GM23248 (cell line): Measurements from ENCODE around the gene FXYD6. TPM values are rescaled to one million over a fixed set of nuclear protein-coding genes. Genes with fewer than 3 reads are reported as not detected.

Source experiments
- DNase-seq: peaks from one replicate; pipeline ENCODE4 v3.0.0-alpha.2; 2015
- H2AFZ ChIP-seq: fragments of 200-600 bp; sonication (generic); 2 replicates; pipeline ENCODE4 v1.6.1; 2016; ENCODE audit warnings: antibody characterized with exemption
- H3F3A ChIP-seq: fragments of 200-600 bp; sonication (generic); 2 replicates; pipeline ENCODE4 v1.6.1; 2016; ENCODE audit warnings: mild to moderate bottlenecking, antibody characterized with exemption, mixed run types; ENCODE audit not compliant: insufficient read depth
- H3K27ac ChIP-seq: fragments of 200-600 bp; sonication (generic); 2 replicates; pipeline ENCODE4 v1.5.1; 2016; ENCODE audit warnings: mild to moderate bottlenecking
- H3K27me3 ChIP-seq: fragments of 200-600 bp; sonication (generic); replicated peaks from 2 replicates; pipeline ENCODE4 v1.6.1; 2016; ENCODE audit warnings: mild to moderate bottlenecking; ENCODE audit not compliant: insufficient read depth
- H3K36me3 ChIP-seq: fragments of 200-600 bp; sonication (generic); 2 replicates; pipeline ENCODE4 v1.6.1; 2016; ENCODE audit warnings: low read depth, mild to moderate bottlenecking
- H3K4me1 ChIP-seq: fragments of 200-600 bp; sonication (generic); 2 replicates; pipeline ENCODE4 v1.6.1; 2016; ENCODE audit warnings: mild to moderate bottlenecking; ENCODE audit not compliant: insufficient read depth
- H3K4me2 ChIP-seq: fragments of 200-600 bp; sonication (generic); one replicate; pipeline ENCODE4 v1.6.1; 2016; ENCODE audit warnings: mild to moderate bottlenecking; ENCODE audit not compliant: unreplicated experiment
- H3K4me3 ChIP-seq: fragments of 200-600 bp; sonication (generic); 2 replicates; pipeline ENCODE4 v1.5.1; 2016; ENCODE audit warnings: mild to moderate bottlenecking
- H3K79me2 ChIP-seq: fragments of 200-600 bp; sonication (generic); 2 replicates; pipeline ENCODE4 v1.6.1; 2016; ENCODE audit warnings: mild to moderate bottlenecking; ENCODE audit not compliant: insufficient read depth
- H3K9ac ChIP-seq: fragments of 200-600 bp; sonication (generic); 2 replicates; pipeline ENCODE4 v1.6.1; 2016; ENCODE audit warnings: mild to moderate bottlenecking
- H3K9me2 ChIP-seq: fragments of 200-600 bp; sonication (generic); 2 replicates; pipeline ENCODE4 v1.6.1; 2016; ENCODE audit warnings: mixed run types, mild to moderate bottlenecking, moderate library complexity; ENCODE audit not compliant: insufficient read depth
- H3K9me3 ChIP-seq: fragments of 200-600 bp; sonication (generic); one replicate; pipeline ENCODE4 v1.6.1; 2017; ENCODE audit warnings: low read depth
- H4K20me1 ChIP-seq: fragments of 200-600 bp; sonication (generic); 2 replicates; pipeline ENCODE4 v1.6.0; 2016; ENCODE audit not compliant: insufficient read depth
- EZH2 ChIP-seq: fragments of 200-600 bp; sonication (generic); IDR thresholded peaks from 2 replicates; pipeline ENCODE4 v1.6.1; 2018; ENCODE audit warnings: antibody characterized with exemption, mild to moderate bottlenecking; ENCODE audit not compliant: insufficient read depth, poor library complexity, severe bottlenecking
- EZH2phosphoT487 ChIP-seq: fragments of 200-600 bp; sonication (generic); IDR thresholded peaks from 2 replicates; pipeline ENCODE4 v1.6.1; 2018; ENCODE audit warnings: antibody characterized with exemption, moderate library complexity, mild to moderate bottlenecking, low read depth; ENCODE audit not compliant: insufficient read depth
- WGBS, 2 experiments: methylation state at CpG; one replicate each; pipeline ENCODE4 v1.1.6; 2015 to 2017; ENCODE audit warnings: low lambda C conversion rate in 2 of 2, low coverage in 1 of 2; ENCODE audit errors: missing lambda C conversion rate in 2 of 2; 5-methylcytosine and 5-hydroxymethylcytosine counted together
- in situ Hi-C: fragments of 300-500 bp; cut with MboI; formaldehyde crosslinking; loops from 2 replicates; pipeline ENCODE4 v1.15.0; 2020
- polyA plus RNA-seq: library from polyadenylated mRNA; unstranded; fragments of >200 nt; fragmentation: Nextera tagmentation; extraction: Ambion mirVana; gene quantifications from 2 replicates; pipeline ENCODE4 v1.2.1, GENCODE V29; 2016
- total RNA-seq: library from RNA; depleted of rRNA; stranded (reverse); fragments of >200 nt; shearing (Covaris generic); gene quantifications from 2 replicates; pipeline ENCODE4 v1.2.3, GENCODE V29; 2014

Gene FXYD6
- total and polyA plus RNA-seq, 2 experiments from 2014 or later, result not detected

GRCh38 chr11:117839380-117839881 is 37.0 kb downstream of the FXYD6 start:
- in situ Hi-C loops, result loop anchor here (10.0 kb wide), 1 partner anchor 215 kb away; no protein-coding TSS in a partner anchor
- WGBS, 2 experiments, result 40 to 53% methylated on average over 7 of the region's 7 CpGs

GRCh38 chr11:117838901-117839300 is 37.6 kb downstream of the FXYD6 start:
- Histone ChIP-seq H3K36me3 (no peaks in the 10 kb centered on the region), H3K27me3 (peaks cover 41% of the 10 kb centered on the region), H3K9ac (no peak overlapping the region), H3F3A (no peaks in the 10 kb centered on the region), H3K4me2 (no peak overlapping the region), H4K20me1 (no peaks in the 10 kb centered on the region), H3K9me2 (no peaks in the 10 kb centered on the region), H3K27ac (no peak overlapping the region), H3K4me1 (no peaks in the 10 kb centered on the region), H3K4me3 (no peak overlapping the region), H2AFZ (no peak overlapping the region), H3K79me2 (no peaks in the 10 kb centered on the region), H3K9me3 (no peaks in the 10 kb centered on the region)
- TF ChIP-seq EZH2phosphoT487 (no peak), EZH2 (no peak)
- WGBS, 2 experiments, result 54 to 55% methylated on average over 8 of the region's 8 CpGs
- in situ Hi-C loops, result loop anchor here (10.0 kb wide), 1 partner anchor 216 kb away; no protein-coding TSS in a partner anchor
- no peak for DNase-seq

More at GRCh38 chr11:117839380-117839881, 37.0 kb downstream of the FXYD6 start:
- Histone ChIP-seq H3K36me3 (no peaks in the 10 kb centered on the region), H3K9me3 (no peaks in the 10 kb centered on the region), H3K27ac (no peak overlapping the region), H3K79me2 (no peaks in the 10 kb centered on the region), H3K27me3 (peaks cover 35% of the 10 kb centered on the region), H3K9me2 (no peaks in the 10 kb centered on the region), H3F3A (no peaks in the 10 kb centered on the region), H4K20me1 (no peaks in the 10 kb centered on the region), H3K4me3 (no peak overlapping the region), H3K9ac (no peak overlapping the region), H3K4me1 (no peaks in the 10 kb centered on the region), H2AFZ (no peak overlapping the region), H3K4me2 (no peak overlapping the region)
- no peak for DNase-seq
- no peak for TF ChIP-seq EZH2phosphoT487
- TF ChIP-seq EZH2, result no peak

- Histone ChIP-seq H3K27me3 (peaks cover 41% of the 10 kb centered on the region), H3K79me2 (no peaks in the 10 kb centered on the region), H4K20me1 (no peaks in the 10 kb centered on the region), H3K9ac (no peak overlapping the region), H3K27ac (no peak overlapping the region), H3K4me1 (no peaks in the 10 kb centered on the region), H3K36me3 (no peaks in the 10 kb centered on the region), H3K4me2 (no peak overlapping the region), H3K4me3 (no peak overlapping the region), H3F3A (no peaks in the 10 kb centered on the region), H2AFZ (no peak overlapping the region), H3K9me2 (no peaks in the 10 kb centered on the region), H3K9me3 (no peaks in the 10 kb centered on the region)
- in situ Hi-C loops, result loop anchor here (10.0 kb wide), 1 partner anchor 217 kb away; no protein-coding TSS in a partner anchor
- TF ChIP-seq EZH2 (no peak), EZH2phosphoT487 (no peak)
- DNase-seq, result no peak
- 40 to 49% methylated on average over 8 of the region's 8 CpGs for WGBS, 2 experiments
Observed at GRCh38 chr11:117837791-117838190, 38.7 kb downstream of the FXYD6 start.

- H3K4me1 ChIP-seq, result no peaks in the 10 kb centered on the region
- no peak overlapping the region for H3K9ac ChIP-seq
- H3K36me3 ChIP-seq, result no peaks in the 10 kb centered on the region
- peaks cover 41% of the 10 kb centered on the region for H3K27me3 ChIP-seq
- in situ Hi-C loops, result loop anchor here (10.0 kb wide), 1 partner anchor 218 kb away; no protein-coding TSS in a partner anchor
- WGBS, 2 experiments, result 44 to 45% methylated on average over 18 of the region's 18 CpGs
- no peak overlapping the region for H2AFZ ChIP-seq
- TF ChIP-seq EZH2 (no peak), EZH2phosphoT487 (no peak)
- no peak for DNase-seq
- no peaks in the 10 kb centered on the region for H3K9me2 ChIP-seq
- H3K27ac ChIP-seq, result no peak overlapping the region
- no peaks in the 10 kb centered on the region for H3F3A ChIP-seq
- H4K20me1 ChIP-seq, result no peaks in the 10 kb centered on the region
- no peak overlapping the region for H3K4me2 ChIP-seq
- no peak overlapping the region for H3K4me3 ChIP-seq
- no peaks in the 10 kb centered on the region for H3K9me3 ChIP-seq
- H3K79me2 ChIP-seq, result no peaks in the 10 kb centered on the region
Observed at GRCh38 chr11:117837070-117837776, 39.2 kb downstream of the FXYD6 start.
